H9 (cell line): Measurements from ENCODE around the gene RNASEL. TPM values are rescaled to one million over a fixed set of nuclear protein-coding genes. Genes with fewer than 3 reads are reported as not detected.

ENCODE experiments used
- DNase-seq: peaks from one replicate; pipeline ENCODE4 v3.0.0-alpha.2; 2017
- H2AFZ ChIP-seq: one replicate; pipeline ENCODE4 v1.6.1; 2013; ENCODE audit warnings: mild to moderate bottlenecking, low read length, control low read depth, moderate library complexity
- H2AK5ac ChIP-seq: 2 replicates; pipeline ENCODE4 v1.6.1; 2013; ENCODE audit warnings: low read length, control low read depth, mixed read lengths; ENCODE audit not compliant: insufficient read length
- H2BK120ac ChIP-seq: one replicate; pipeline ENCODE4 v1.6.1; 2013; ENCODE audit warnings: low read depth, mild to moderate bottlenecking, low read length, control low read depth, inconsistent platforms; ENCODE audit not compliant: poor library complexity, severe bottlenecking
- H2BK12ac ChIP-seq: 2 replicates; pipeline ENCODE4 v1.6.1; 2013; ENCODE audit warnings: low read length, control low read depth, mixed read lengths, low read depth; ENCODE audit not compliant: insufficient read length
- H2BK15ac ChIP-seq: 2 replicates; pipeline ENCODE4 v1.6.1; 2013; ENCODE audit warnings: low read depth, low read length, control low read depth
- H2BK20ac ChIP-seq: one replicate; pipeline ENCODE4 v1.6.1; 2013; ENCODE audit warnings: low read depth, mild to moderate bottlenecking, low read length, control low read depth, inconsistent platforms; ENCODE audit not compliant: poor library complexity, severe bottlenecking
- H2BK5ac ChIP-seq: 2 replicates; pipeline ENCODE4 v1.6.1; 2013; ENCODE audit warnings: low read length, control low read depth, mixed read lengths; ENCODE audit not compliant: insufficient read length
- H3K14ac ChIP-seq: 2 replicates; pipeline ENCODE4 v1.6.1; 2013; ENCODE audit warnings: low read length, control low read depth; ENCODE audit not compliant: insufficient read depth
- H3K18ac ChIP-seq: 2 replicates; pipeline ENCODE4 v1.6.1; 2013; ENCODE audit warnings: low read depth, mild to moderate bottlenecking, mixed read lengths, low read length, control low read depth; ENCODE audit not compliant: insufficient read length
- H3K23ac ChIP-seq: 2 replicates; pipeline ENCODE4 v1.6.1; 2013; ENCODE audit warnings: low read length, control low read depth, mixed read lengths, low read depth; ENCODE audit not compliant: insufficient read length
- H3K23me2 ChIP-seq: 2 replicates; pipeline ENCODE4 v1.6.1; 2013; ENCODE audit warnings: low read depth, mild to moderate bottlenecking, mixed read lengths, low read length, control low read depth; ENCODE audit not compliant: insufficient read length, poor library complexity, severe bottlenecking
- H3K27ac ChIP-seq: 2 replicates; pipeline ENCODE4 v1.5.1; 2013; ENCODE audit warnings: low read length, control low read depth, mixed read lengths, low read depth; ENCODE audit not compliant: insufficient read length
- H3K27me3 ChIP-seq: 2 replicates; pipeline ENCODE4 v1.6.1; 2013; ENCODE audit warnings: low read length, control low read depth, inconsistent platforms; ENCODE audit not compliant: insufficient read depth
- H3K4ac ChIP-seq: 2 replicates; pipeline ENCODE4 v1.6.1; 2013; ENCODE audit warnings: low read depth, mild to moderate bottlenecking, control low read depth, inconsistent platforms, low read length, moderate library complexity
- H3K4me1 ChIP-seq: 2 replicates; pipeline ENCODE4 v1.6.1; 2013; ENCODE audit warnings: low read length, control low read depth, inconsistent platforms; ENCODE audit not compliant: insufficient read depth
- H3K4me2 ChIP-seq: 2 replicates; pipeline ENCODE4 v1.6.1; 2013; ENCODE audit warnings: low read length, control low read depth, mixed read lengths; ENCODE audit not compliant: insufficient read length, insufficient read depth
- H3K56ac ChIP-seq: 2 replicates; pipeline ENCODE4 v1.6.1; 2013; ENCODE audit warnings: low read depth, mild to moderate bottlenecking, mixed read lengths, low read length, control low read depth; ENCODE audit not compliant: insufficient read length
- H3K79me1 ChIP-seq: 2 replicates; pipeline ENCODE4 v1.6.1; 2013; ENCODE audit warnings: low read depth, mild to moderate bottlenecking, moderate library complexity, low read length, control low read depth, inconsistent platforms; ENCODE audit not compliant: insufficient read depth, poor library complexity, severe bottlenecking
- H3K79me2 ChIP-seq: 2 replicates; pipeline ENCODE4 v1.6.1; 2013; ENCODE audit warnings: low read length, control low read depth, inconsistent platforms; ENCODE audit not compliant: insufficient read depth
- H3K9ac ChIP-seq: 2 replicates; pipeline ENCODE4 v1.6.1; 2013; ENCODE audit warnings: low read length, control low read depth, mixed read lengths; ENCODE audit not compliant: insufficient read length; ENCODE audit errors: extremely low read depth
- H3K9me3 ChIP-seq: one replicate; pipeline ENCODE4 v1.6.1; 2013; ENCODE audit warnings: low read depth, low read length, inconsistent platforms; ENCODE audit not compliant: control insufficient read depth
- H3T11ph ChIP-seq: one replicate; pipeline ENCODE4 v1.6.1; 2013; ENCODE audit warnings: mild to moderate bottlenecking, low read length, control low read depth, inconsistent platforms
- H4K20me1 ChIP-seq: one replicate; pipeline ENCODE4 v1.6.1; 2013; ENCODE audit not compliant: control insufficient read depth, insufficient read length, insufficient read depth
- H4K5ac ChIP-seq: 2 replicates; pipeline ENCODE4 v1.6.1; 2013; ENCODE audit warnings: low read depth, mild to moderate bottlenecking, mixed read lengths, low read length, control low read depth; ENCODE audit not compliant: insufficient read length
- H4K8ac ChIP-seq: replicated peaks from 2 replicates; pipeline ENCODE4 v1.6.1; 2013; ENCODE audit warnings: low read length, control low read depth, mixed read lengths, low read depth; ENCODE audit not compliant: insufficient read length
- H4K91ac ChIP-seq: 2 replicates; pipeline ENCODE4 v1.6.1; 2013; ENCODE audit warnings: low read depth, mild to moderate bottlenecking, moderate library complexity, mixed read lengths, low read length, control low read depth; ENCODE audit not compliant: insufficient read length
- H3K27ac Mint-ChIP-seq, 3 experiments: 2 replicates in 2 of 3; 3 replicates in 1 of 3; pipeline ENCODE4 v1.8.0; 2020 to 2021; ENCODE audit warnings: mixed read lengths in 3 of 3, mild to moderate bottlenecking in 1 of 3, moderate library complexity in 1 of 3
- H3K27me3 Mint-ChIP-seq: 2 replicates; pipeline ENCODE4 v1.8.0; 2021; ENCODE audit warnings: low read depth, mild to moderate bottlenecking, moderate library complexity, mixed read lengths
- H3K36me3 Mint-ChIP-seq, 3 experiments: 2 replicates in 2 of 3; 3 replicates in 1 of 3; pipeline ENCODE4 v1.8.0; 2020 to 2021; ENCODE audit warnings: low read depth in 3 of 3, mixed read lengths in 3 of 3; ENCODE audit not compliant: insufficient read depth in 1 of 3
- H3K4me1 Mint-ChIP-seq, 2 experiments: 2 replicates each; pipeline ENCODE4 v1.8.0; 2020; ENCODE audit warnings: mixed read lengths in 2 of 2
- H3K4me3 Mint-ChIP-seq, 2 experiments: 2 replicates in 1 of 2; 3 replicates in 1 of 2; pipeline ENCODE4 v1.8.0; 2020 to 2021; ENCODE audit warnings: mild to moderate bottlenecking in 2 of 2, mixed read lengths in 2 of 2, moderate library complexity in 1 of 2
- H3K9me3 Mint-ChIP-seq, 2 experiments: 2 replicates in 1 of 2; 3 replicates in 1 of 2; pipeline ENCODE4 v1.8.0; 2020; ENCODE audit warnings: mild to moderate bottlenecking in 2 of 2, mixed read lengths in 2 of 2, moderate library complexity in 1 of 2
- CTCF ChIP-seq: fragments of 200-600 bp; sonication (generic); conservative IDR thresholded peaks from 3 replicates; pipeline ENCODE4 v1.8.0; 2021; ENCODE audit warnings: antibody characterized with exemption, mild to moderate bottlenecking
- WGBS: extraction: QIAGEN DNeasy Blood & Tissue Kit; methylation state at CpG from one replicate; pipeline ENCODE4 v1.1.7; 2013; ENCODE audit warnings: missing lambda C conversion rate, low lambda C conversion rate, mixed read lengths; ENCODE audit not compliant: insufficient read length; ENCODE audit errors: extremely low coverage; 5-methylcytosine and 5-hydroxymethylcytosine counted together
- total RNA-seq: library from RNA; stranded (reverse); gene quantifications from 2 replicates; pipeline ENCODE4 v1.2.1, GENCODE V29; 2021

The RNASEL gene
- total RNA-seq, 1 experiment from 2014 or later = 0.63 TPM

- no peak overlapping the region for H2AFZ ChIP-seq
- no peak for DNase-seq
- H3K14ac ChIP-seq = no peak overlapping the region
- H3K27me3 ChIP-seq = no peaks in the 10 kb centered on the region; the same call in 1 of the 2 replicates
- H3T11ph ChIP-seq = no peak overlapping the region
- H2BK15ac ChIP-seq = no peak overlapping the region
- H3K4ac ChIP-seq = no peak overlapping the region
- H3K4me2 ChIP-seq = no peak overlapping the region
- H2BK5ac ChIP-seq = no peak overlapping the region
- H4K5ac ChIP-seq = no peak overlapping the region
- no CpG with 5 or more reads among the region's 6 CpGs for WGBS
- no peak overlapping the region for H4K91ac ChIP-seq
- Mint-ChIP-seq H3K27me3 (peaks cover 86% of the 10 kb centered on the region), H3K4me3 (no peak overlapping the region), H3K9me3 (no peaks in the 10 kb centered on the region; a peak in 2 of 5 replicates), H3K4me1 (peaks cover 39 to 41% of the 10 kb centered on the region in 2 experiments), H3K36me3 (no peaks in the 10 kb centered on the region; a peak in 1 of 7 replicates), H3K27ac (0 out of 7 replicates have a peak overlapping the region, but pooled peaks of 1 of the 3 experiments have one; percentile 63)
- peaks cover 8% of the 10 kb centered on the region for H3K23me2 ChIP-seq
- no peaks in the 10 kb centered on the region for H3K79me2 ChIP-seq
- no peaks in the 10 kb centered on the region for H3K9me3 ChIP-seq
- H4K8ac ChIP-seq = no peak overlapping the region
- no peaks in the 10 kb centered on the region for H4K20me1 ChIP-seq
- no peak overlapping the region for H2AK5ac ChIP-seq
- H3K27ac ChIP-seq = no peak overlapping the region
- H3K4me1 ChIP-seq = peaks cover 18% of the 10 kb centered on the region; the same call in 1 of the 2 replicates
- H3K79me1 ChIP-seq = no peaks in the 10 kb centered on the region
- H3K18ac ChIP-seq = no peak overlapping the region
- H3K9ac ChIP-seq = no peak overlapping the region
- no peak overlapping the region for H2BK12ac ChIP-seq
- H2BK120ac ChIP-seq = no peak overlapping the region
- TF ChIP-seq CTCF = no peak
- no peak overlapping the region for H3K23ac ChIP-seq
- no peak overlapping the region for H3K56ac ChIP-seq
- no peak overlapping the region for H2BK20ac ChIP-seq
These were observed 21.6 kb upstream of the RNASEL start for GRCh38 chr1:182610606-182611194.
